Measurements from ENCODE around the gene THEMIS2. TPM values are rescaled to one million over a fixed set of nuclear protein-coding genes. Genes with fewer than 3 reads are reported as not detected.

THEMIS2 gene
- polyA plus RNA-seq, 1 donor (not counting 4 experiments of a cell fraction or from before 2014, with no cell fraction given) = 1.3 TPM

DNA sequence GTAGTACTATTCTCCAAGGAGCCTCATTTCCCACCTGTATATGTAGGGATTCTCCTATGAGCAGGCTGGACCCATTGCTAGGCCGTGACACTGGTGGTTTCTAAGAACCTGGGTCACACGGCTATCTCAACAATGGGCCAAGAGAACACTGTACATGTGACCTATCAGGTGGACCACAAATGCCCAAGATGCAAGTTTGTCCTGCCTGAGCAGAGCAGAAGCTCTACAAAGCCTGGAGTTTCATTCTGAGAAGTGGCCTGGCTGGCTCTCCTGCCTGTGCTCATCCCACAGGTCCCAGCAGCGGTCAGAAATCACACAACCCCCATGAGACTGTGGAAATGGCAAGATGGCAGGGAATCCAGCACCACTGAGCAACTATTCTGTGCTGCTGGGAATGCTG is 17.2 kb downstream of the THEMIS2 start:
- Histone ChIP-seq H3K79me2 (ENCODE audit: control insufficient read depth, insufficient read depth, low read length) (no peaks in the 10 kb centered on the region), H3K4me3 (ENCODE audit: control insufficient read depth in 2 of 3, extremely low read depth in 1 of 3, insufficient read depth in 2 of 3, low read depth in 1 of 3, low read length in 3 of 3) (no peak overlapping the region), H4K20me1 (ENCODE audit: control insufficient read depth, extremely low read depth, insufficient read depth, low read length) (no peaks in the 10 kb centered on the region), H3K9me3 (ENCODE audit: control insufficient read depth, low read depth, low read length) (no peaks in the 10 kb centered on the region), H2AFZ (ENCODE audit: control insufficient read depth, low read length) (no peak overlapping the region), H3K36me3 (ENCODE audit: control insufficient read depth in 2 of 2, extremely low read depth in 1 of 2, insufficient read depth in 2 of 2, low read length in 2 of 2) (peaks cover 8 to 13% of the 10 kb centered on the region in 2 experiments), H3K4me1 (ENCODE audit: control insufficient read depth, extremely low read depth, insufficient read depth, low read length) (no peaks in the 10 kb centered on the region), H3K4me2 (ENCODE audit: control insufficient read depth, extremely low read depth, insufficient read depth, low read depth, low read length) (no peak overlapping the region), H3K9ac (ENCODE audit: control insufficient read depth, extremely low read depth, insufficient read depth, low read length) (no peak overlapping the region), H3K27me3 (ENCODE audit: control insufficient read depth, extremely low read depth, insufficient read depth, low read length) (no peaks in the 10 kb centered on the region), H3K27ac (ENCODE audit: control insufficient read depth, insufficient read depth, low read length) (no peak overlapping the region), H3K9me1 (ENCODE audit: control insufficient read depth, extremely low read depth, insufficient read depth, low read length) (no peaks in the 10 kb centered on the region)
- dilution Hi-C loops (cut with MboI; ENCODE audit: extremely low pct_ligation_motif_present, low sequenced_read_pairs) = no loop called here
- no peak for DNase-seq (ENCODE audit: low read depth, low spot score)
- TF ChIP-seq, protein P1, sequence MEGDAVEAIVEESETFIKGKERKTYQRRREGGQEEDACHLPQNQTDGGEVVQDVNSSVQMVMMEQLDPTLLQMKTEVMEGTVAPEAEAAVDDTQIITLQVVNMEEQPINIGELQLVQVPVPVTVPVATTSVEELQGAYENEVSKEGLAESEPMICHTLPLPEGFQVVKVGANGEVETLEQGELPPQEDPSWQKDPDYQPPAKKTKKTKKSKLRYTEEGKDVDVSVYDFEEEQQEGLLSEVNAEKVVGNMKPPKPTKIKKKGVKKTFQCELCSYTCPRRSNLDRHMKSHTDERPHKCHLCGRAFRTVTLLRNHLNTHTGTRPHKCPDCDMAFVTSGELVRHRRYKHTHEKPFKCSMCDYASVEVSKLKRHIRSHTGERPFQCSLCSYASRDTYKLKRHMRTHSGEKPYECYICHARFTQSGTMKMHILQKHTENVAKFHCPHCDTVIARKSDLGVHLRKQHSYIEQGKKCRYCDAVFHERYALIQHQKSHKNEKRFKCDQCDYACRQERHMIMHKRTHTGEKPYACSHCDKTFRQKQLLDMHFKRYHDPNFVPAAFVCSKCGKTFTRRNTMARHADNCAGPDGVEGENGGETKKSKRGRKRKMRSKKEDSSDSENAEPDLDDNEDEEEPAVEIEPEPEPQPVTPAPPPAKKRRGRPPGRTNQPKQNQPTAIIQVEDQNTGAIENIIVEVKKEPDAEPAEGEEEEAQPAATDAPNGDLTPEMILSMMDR (optimal IDR thresholded peaks at IDR 0.05 in 1 of 3, IDR thresholded peaks at IDR 0.05 in 1 of 3, conservative IDR thresholded peaks at IDR 0.05 in 1 of 3; ENCODE audit: extremely low read depth in 1 of 3, insufficient read depth in 2 of 3, low read length in 3 of 3) = no peak
- TF ChIP-seq EZH2 (IDR thresholded peaks at IDR 0.05; ENCODE audit: low read length) = no peak
- FAIRE-seq = no peak

DNA sequence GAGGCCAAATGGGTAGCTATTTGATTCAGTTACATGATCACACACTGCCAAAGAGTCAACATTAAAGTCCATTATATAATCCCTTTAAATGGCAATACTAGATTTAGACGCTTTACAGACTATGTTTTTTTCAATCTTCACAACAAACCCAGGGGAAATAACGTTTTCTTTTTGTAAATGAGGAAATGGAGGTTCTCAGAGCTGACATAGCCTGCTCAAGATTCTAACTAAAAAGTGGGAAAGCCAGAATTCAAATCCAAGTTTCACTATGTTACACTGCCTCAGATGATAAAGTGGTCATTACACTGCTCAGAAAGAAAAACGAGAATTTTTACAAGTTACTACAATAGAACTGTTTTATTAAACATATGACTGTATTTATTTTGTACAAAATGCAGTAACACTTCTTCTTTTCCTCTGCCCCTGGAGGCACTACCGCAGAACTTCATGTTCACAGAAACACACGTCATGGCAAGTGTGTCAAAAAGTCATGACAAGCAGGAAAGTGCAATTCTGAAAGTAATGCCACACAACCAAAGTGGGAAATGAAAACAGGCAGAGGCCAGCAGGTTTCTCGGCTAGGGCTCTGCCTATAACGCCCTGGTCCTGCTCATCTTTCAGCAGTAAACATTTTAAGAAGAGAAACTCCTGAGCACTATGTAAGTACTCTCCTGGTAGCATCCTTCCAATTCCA is 19.0 kb downstream of the THEMIS2 start:
- no peak for FAIRE-seq
- Histone ChIP-seq H3K9me3 (ENCODE audit: control insufficient read depth, low read depth, low read length) (no peaks in the 10 kb centered on the region), H3K9me1 (ENCODE audit: control insufficient read depth, extremely low read depth, insufficient read depth, low read length) (no peaks in the 10 kb centered on the region), H3K4me2 (ENCODE audit: control insufficient read depth, extremely low read depth, insufficient read depth, low read depth, low read length) (no peak overlapping the region), H3K27ac (ENCODE audit: control insufficient read depth, insufficient read depth, low read length) (no peak overlapping the region), H3K9ac (ENCODE audit: control insufficient read depth, extremely low read depth, insufficient read depth, low read length) (no peak overlapping the region), H2AFZ (ENCODE audit: control insufficient read depth, low read length) (no peak overlapping the region), H3K4me1 (ENCODE audit: control insufficient read depth, extremely low read depth, insufficient read depth, low read length) (no peaks in the 10 kb centered on the region), H3K27me3 (ENCODE audit: control insufficient read depth, extremely low read depth, insufficient read depth, low read length) (no peaks in the 10 kb centered on the region), H3K79me2 (ENCODE audit: control insufficient read depth, insufficient read depth, low read length) (no peaks in the 10 kb centered on the region), H3K4me3 (ENCODE audit: control insufficient read depth in 2 of 3, extremely low read depth in 1 of 3, insufficient read depth in 2 of 3, low read depth in 1 of 3, low read length in 3 of 3) (no peak overlapping the region), H4K20me1 (ENCODE audit: control insufficient read depth, extremely low read depth, insufficient read depth, low read length) (no peaks in the 10 kb centered on the region), H3K36me3 (ENCODE audit: control insufficient read depth in 2 of 2, extremely low read depth in 1 of 2, insufficient read depth in 2 of 2, low read length in 2 of 2) (peaks cover 12 to 23% of the 10 kb centered on the region in 2 experiments)
- no peak for DNase-seq (ENCODE audit: low read depth, low spot score)
- TF ChIP-seq, protein P1 (optimal IDR thresholded peaks at IDR 0.05 in 1 of 3, IDR thresholded peaks at IDR 0.05 in 1 of 3, conservative IDR thresholded peaks at IDR 0.05 in 1 of 3; ENCODE audit: extremely low read depth in 1 of 3, insufficient read depth in 2 of 3, low read length in 3 of 3) = no peak
- TF ChIP-seq EZH2 (IDR thresholded peaks at IDR 0.05; ENCODE audit: low read length) = no peak
- dilution Hi-C loops (cut with MboI; ENCODE audit: extremely low pct_ligation_motif_present, low sequenced_read_pairs) = no loop called here
